CD4-positive, alpha-beta T cell treated with Interleukin-21 for 1 hour (primary cell): ENCODE measurements around the gene PCNX2.

Experiments used
- DNase-seq: peaks from one replicate; pipeline ENCODE4 v3.0.0-alpha.2; 2020

Gene PCNX2

DNA sequence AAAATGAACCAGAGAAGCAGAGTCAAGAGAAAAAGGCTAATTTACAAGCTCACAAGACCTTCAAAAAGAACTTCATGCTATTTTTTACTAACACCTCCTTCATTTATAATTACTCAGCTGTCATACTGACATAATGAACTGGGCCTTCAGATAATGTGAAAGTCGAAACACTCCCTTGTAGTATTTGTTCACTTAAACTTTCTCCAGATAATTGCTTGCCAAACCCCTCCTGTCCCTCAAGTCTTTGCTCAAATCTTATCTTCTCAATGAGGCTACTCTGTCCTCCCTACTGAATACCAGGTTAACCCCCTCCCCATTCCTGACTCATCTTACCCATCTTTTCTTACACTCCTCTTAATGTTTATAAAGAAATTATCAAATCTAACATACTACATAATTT lies 20.9 kb upstream of the PCNX2 start:
- no peak for DNase-seq

DNA sequence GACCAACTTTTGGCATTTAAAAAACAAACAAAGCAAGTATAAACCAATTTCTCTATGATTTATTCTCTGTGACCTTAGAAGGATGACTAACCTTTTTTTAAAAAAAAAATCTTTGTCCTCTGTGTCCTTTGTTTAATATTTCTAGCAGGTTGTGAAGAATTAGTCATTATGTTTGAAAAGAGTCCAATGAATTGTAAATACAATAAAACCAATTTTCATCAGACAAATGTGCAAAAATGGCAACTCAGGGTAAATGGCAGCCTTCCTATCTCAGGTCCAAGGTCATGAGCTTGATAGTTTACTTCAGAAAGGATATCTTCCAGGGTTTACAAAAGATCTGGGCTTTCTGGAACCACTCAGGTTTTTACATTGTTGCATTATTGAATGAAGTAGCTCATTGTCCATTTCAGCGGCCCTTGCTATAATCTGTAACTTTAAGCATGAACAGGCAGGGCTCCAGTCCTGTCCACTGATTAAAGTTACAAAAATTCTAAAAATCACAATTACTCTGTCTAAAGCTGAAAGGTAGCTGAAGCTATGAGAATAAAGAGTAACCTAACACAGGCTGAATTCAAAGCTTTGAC lies 20.3 kb upstream of the PCNX2 start:
- no peak for DNase-seq

DNA sequence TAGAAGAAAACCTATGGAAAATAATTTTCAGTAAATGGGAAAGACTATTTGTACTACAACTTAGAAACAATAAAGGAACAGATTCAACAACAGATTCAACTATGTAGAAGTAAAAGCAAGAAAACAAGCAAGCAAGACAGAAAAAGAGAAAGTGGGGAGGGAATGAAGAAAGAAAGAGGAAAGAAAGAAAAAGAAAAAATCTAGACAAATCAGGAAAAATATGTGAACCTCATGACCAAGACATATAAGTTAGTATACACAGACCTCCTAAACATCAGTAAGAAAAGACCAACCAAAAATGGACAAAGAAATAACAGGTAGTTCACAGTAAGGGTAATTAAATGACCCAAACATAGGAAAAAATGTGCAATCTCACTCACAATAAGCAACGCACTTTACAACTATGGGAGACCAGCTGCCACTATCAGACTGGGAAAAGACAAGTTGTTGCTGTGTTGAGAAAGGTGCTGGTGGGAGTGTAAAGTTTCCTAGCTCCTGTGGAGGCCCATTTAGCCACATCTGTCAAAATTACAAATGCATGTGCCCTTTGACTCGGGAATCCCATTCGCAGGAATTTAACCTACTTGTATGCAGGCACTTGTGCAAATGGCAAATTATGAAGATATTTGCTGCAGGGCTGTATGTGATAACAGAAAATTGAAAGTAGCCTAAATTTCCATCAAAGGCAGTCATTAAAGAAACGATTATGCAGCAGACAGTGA lies 18.1 kb upstream of the PCNX2 start:
- DNase-seq: no peak

DNA sequence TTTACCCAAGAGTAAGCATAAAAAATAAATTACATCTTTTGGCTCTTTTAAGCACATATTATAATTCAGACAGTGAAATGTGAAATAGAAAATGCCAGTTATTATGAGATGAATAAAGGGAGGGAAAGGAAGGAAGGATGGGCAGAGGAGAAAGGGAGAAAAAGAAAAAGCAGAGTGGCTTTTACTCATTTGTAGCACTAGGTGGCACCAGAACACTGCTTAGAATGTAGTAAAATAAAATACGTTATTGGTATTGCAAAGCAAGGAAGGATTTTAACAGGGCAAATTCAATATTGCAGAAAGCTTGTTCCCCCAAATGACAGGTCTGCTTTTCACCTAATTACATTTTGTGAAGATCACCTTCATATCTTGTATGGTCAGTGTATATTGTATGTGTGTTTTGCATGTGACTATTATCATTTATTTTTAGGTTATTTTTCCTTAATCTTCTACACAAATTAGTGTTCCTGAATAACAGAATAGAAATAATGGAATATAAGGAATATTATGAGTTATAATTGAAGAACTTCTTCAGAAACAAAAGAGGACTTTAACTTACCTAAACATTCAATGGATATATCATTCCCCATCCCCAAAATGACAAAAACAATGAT lies 9.1 kb upstream of the PCNX2 start:
- peak; percentile 53 for DNase-seq

DNA sequence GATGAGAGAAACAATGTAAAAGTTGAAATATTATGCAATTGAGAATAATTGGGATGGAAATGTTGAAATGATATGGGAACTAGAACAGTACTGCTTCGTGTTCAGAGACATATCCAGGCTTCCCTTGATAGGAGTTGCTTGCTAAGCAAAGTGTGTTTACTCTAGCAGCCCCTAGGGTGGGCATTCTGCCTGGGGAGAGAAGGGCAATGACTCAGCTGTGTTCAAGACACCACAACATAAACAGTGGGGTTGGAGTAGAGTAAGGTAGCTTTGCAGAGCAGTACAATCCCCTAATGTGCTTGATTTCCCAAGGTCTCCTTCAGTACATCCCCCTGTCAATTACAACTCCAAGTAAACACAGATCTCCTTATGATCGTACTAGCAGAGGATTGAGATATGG lies 4.8 kb upstream of the PCNX2 start:
- no peak for DNase-seq

DNA sequence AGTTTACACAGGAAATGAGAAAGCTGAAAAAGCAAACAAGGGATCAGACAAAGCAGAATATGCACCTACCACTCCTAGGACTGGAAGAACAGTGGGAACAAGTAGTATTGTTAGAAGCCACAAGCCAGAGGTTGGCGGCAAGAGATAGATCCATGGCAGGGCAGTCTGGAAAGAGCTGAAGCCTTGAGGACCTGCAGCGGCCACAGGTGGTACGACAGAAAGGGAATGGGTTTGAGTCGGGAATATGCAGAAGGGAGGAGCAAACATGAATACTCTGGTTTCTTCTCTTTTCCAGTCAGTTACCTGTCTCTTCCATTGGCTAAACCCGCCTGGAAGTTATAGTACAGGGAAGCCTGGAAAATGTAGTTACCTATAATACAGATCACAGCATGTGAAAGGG lies 3.9 kb upstream of the PCNX2 start:
- no peak for DNase-seq

DNA sequence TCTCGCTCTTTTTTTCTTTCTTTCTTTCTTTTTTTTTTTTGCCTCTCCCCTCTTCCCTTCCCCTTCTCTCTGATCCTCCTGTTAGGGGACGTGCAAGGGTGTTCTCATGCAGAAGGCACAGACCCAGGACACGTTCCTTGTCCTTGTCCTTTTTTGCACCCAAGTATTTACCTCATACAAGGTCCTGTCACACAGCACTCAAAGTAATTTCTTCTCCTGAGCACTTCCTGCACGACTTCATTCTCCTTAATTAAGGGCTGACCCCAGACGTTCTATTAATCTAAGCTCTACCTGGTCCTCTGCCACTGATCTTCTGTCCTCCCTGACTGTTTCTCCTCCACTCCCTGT lies 424 bp upstream of the PCNX2 start:
- no peak for DNase-seq

DNA sequence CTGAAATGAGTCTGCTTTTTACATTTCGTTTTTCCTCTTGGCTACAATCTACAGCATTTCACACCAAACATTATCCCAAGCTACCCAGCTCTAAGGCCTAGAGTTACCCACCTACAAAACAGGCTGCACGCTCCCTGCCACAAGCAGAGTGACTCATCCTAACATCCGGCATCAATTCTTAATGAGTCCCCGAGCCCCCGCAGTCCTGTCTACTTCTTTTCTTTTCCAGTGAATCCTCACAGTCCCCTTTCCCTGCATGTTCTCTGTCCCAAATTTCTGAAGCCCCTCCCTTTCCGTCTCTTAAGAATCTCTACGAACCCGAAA lies 650 bp downstream of the PCNX2 start:
- DNase-seq: peak; percentile 40

DNA sequence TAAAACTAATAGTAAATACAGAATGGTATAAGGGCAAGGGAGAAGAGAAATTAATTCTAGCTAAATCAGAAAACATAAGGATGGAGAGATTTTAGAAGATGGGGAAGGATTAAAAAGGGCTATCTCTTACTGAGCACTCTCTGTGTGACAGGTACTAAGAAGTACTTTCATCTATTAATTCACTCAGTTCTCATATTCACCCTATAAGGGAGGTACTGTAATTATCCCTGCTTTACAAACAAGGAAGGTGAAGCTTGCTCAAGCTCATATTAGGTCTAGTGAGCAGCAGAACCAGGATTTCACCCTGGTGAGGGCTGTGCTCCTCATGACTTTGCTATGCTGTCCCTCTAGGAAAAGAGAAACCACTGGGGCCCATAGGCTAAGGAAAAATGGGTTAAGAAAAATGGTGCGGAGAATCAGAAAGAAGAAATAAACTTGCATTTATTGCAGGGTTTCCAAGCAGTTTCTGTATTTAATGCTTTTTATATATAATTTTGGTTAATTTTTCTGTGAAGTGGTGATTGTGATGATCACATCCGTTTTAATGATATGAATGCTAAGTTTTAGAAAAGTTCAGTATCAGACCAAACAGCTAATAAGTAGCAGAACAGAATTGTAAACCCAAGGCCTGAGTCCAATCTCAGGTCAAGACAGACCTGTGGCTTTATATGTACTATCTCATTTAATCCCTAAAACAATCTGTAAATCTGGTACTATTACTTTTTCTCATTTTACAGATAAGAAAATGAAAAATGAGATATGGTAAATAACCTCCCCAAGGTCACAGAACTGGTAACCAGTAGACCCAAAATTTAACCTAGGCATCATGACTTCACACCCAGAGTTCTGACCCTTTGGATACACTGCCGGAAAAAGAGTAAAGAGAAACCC lies 1.7 kb downstream of the PCNX2 start:
- no peak for DNase-seq

DNA sequence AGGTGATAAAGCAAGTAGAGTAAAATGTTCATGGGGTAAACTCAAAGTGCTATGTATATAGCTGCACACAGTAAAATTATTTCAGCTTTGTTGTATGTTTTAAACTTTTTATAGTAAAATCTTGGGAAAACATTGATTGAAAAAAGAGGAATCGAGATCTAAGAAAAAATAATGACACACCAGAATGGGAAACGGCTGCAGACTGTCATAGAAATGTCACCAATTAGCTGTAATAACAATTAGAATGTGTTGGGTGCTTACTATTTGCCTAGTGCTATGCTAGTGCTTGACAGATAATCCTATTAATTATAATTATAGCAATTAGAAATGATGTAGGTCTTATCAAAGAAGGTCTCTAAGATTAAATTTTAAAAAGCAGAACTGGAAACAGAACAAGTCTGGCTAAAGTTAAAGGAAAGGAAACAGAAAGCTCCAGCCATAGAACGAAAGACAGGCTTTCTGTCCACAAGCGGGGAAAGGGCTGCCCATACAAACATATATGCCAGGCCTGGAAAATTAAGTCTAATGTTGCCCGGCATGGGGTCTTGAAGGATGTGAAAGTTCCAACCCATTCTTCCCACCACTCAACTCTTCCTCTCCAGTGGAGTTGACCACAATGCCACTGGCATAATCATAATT lies 5.0 kb downstream of the PCNX2 start:
- no peak for DNase-seq

DNA sequence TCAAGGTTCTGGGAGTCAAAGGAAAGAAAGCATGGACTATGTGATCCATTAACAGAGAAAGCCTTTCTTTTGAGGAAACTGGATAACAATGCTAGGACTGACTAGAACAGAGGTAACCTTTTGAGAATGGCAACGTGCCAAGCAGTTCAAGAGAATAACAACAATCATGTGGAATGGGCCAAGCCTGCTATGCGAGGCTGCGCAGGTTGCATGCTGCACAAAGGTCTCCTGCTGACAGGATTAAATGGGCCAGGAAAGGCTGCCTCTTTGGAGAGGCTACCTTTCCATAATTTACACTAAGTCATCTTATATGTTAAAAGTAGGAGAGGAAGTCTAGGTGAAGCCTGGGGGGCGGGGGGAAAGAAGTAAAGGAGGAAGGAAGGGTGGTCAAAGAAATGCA lies 5.8 kb downstream of the PCNX2 start:
- DNase-seq: no peak

DNA sequence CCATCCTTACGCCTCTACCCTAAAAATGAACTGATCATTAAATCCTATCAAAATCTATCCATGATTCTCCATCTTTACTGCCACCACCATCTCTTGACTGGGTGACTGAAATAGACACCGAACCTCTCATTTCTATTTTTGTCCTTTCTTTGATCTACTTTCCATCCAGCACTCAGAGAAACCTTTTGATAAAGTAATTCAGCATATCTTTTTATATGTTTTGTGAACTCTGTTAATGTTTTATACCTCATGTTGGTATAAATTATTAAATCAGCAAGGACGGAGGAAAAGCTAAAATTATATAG lies 13.0 kb downstream of the PCNX2 start:
- no peak for DNase-seq

DNA sequence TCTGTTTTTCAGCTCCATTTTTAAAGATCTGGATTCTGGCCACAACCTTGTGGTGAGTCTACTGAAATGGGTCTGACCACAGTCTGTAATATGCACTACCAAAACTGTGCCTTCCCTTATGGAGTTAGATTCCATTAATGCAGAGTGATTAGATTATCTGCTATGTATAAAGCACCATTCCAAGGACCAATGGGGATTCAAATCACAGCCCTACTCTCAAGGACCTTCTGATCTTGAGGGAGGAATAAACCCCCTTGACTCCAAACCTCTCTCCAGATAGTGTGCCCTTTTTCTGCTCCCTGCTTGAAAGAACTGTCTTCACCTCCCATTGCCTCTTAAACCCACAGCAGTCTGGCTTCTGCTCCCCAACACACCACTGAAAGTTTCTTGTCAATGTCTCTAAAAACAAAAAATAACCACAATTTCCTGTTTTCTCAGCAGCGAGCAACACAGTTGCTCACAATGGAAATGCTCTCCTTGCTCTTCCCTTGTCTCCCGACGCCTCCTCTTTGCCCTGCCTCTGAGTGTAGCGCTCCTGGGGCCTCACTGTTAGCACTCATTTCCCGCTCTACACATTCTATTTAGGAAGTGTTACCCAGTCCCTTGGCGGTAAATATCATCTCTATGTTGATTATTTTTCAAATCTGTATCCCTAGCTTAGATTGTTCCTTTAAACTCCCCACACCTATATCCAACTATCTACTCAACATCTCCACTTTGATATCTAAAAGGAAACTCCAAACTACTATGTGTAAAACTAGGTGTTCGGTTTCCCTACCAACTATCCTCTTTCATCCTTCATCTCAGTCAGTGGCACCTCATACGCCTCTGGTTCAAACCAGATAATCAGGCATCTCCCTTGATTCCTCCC lies 13.6 kb downstream of the PCNX2 start:
- DNase-seq: peak; percentile 39

DNA sequence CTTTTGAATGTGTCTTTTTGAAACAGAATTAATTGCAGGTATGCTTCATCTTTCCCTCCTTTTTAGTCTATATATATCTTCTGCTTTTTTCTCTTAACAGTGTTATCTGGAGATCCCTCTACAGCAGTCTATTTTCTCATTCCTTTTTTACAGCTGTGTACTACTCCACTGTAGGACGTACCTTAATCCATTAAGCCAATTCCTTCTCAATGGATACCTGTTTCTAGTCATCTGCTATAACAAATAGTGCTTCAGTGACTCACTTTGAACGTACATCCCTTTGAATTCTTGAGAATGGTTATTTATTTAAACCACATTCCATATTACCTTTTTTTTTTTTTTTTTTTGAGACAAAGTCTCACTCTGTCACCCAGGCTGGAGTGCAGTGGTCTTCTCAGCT lies 15.6 kb downstream of the PCNX2 start:
- no peak for DNase-seq

DNA sequence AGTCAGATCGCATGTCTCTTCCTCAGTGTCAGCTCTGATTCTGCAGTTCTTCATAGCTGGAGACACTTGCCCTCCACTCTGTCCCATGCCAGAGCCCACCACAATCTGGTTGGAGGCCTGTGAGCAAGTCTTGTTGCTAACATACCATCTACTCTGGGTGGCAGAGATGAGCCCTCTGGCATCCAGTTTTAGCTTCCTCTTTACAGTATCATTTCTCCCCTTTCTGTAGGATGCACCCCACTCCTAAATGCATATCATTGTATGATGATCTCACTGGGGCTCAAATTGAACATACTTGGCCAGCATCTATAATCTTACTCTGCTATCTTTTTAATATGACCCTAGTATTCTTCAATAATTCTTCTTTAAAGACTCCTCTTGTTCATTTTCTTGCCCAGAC lies 16.9 kb downstream of the PCNX2 start:
- DNase-seq: no peak

DNA sequence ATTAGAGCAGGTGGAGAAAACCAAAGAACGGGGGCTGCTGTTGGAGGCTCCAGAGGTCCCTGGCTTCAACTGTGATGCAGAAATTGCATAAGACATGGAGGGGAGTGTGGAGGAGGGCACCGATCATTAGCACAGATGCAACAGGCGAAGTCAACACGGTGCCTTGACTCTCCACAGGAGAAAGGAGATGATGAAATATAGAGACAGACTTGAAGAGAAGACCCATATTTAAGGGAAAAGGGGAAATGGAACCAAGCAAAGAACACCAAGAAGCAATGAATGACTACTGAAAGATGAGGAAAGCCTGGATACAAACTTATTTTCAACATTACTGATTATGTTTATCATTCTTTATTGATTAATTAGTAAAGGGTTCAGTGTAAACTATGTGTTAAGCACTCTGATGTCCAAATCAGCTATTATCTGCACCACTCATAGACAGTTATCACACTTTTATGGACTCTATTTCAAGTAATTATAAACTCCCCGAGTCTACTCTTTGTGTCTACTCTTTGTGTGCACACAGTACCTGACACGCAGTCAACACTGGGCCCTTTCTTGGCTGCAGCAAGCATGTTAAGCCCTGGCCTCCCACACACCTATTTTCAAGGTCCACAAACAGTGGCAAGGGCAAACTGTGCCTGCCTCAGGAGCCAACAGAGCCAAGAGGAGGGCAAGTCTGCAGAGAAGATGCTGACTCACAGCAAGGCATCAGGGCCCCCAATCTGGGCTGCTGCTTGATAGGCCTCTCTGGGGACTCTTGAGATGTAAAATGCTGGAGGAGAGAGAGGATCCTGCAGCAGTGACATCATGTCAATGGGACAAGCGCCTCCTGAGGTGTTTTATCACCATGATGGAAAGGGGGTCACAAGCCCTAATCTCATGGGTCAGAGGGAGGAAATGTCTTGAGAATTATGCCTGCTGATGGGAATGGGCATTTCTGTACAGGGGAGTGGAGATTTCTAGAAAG lies 17.6 kb downstream of the PCNX2 start:
- DNase-seq: no peak

DNA sequence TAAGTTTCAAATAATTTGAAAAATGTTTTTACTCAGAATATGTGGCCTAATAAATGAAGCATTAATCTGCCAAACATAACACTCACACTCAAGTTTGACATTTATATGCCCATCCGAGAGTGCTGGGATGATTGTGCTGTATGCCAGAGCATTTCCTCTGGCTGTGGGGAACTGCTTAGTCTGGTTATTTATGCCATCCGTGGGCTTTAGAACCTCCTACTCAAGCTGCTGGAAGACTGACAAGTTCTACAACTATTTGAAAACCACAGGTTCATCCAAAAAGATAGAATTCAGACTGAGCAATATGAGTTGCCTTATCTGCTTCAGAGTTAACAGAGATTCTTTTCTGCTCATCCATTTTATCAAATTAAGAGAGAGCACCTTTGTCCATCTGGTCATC lies 25.9 kb downstream of the PCNX2 start:
- no peak for DNase-seq

DNA sequence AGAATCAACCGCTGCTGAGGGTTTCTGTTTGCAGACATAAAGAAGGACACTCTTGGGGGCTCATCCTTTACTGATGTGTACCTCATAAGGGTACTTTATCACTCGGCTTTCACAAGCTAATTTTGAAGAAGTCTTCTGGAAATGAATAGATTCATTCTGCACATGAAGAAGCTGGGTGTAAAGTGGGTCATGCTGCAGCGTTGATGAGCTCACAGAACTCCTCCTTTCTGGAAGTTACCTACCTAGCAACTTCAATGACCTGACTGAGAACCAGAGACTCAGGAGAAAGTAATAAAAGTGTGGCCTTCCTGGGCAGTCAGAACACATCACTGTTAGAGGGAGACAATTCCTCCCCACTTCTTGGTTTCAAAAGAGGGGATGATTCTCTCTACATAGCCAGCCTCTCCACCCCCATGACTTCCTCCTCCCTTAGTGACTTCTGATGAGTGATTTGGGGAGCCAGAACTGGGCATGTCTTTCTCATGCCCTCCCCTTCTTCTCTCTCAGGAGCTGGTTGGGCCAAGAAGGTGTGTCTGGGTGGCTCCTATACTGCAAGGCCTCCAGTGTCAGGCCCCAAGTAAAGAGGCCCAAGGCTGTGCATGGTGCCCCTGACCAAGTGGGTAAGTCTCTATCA lies 27.0 kb downstream of the PCNX2 start:
- no peak for DNase-seq

DNA sequence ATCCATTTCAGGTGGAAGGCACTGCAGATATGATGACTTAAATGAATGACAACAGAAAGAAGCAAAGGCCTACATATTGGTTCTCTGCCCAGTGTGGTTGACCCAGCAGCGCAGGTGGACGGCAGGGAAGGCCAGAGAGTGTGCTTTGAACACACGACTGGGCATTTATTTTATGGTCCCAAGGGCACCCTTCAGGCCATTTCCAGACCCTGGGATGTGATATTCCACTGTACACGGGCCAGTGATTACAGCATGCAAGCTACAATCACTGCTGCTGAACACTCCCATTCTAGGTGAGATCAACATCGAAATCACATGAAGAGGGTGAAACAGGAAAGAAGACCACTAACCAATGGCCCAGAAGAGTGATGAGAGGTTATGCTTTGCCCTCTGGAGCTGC lies 33.8 kb downstream of the PCNX2 start:
- DNase-seq: no peak

DNA sequence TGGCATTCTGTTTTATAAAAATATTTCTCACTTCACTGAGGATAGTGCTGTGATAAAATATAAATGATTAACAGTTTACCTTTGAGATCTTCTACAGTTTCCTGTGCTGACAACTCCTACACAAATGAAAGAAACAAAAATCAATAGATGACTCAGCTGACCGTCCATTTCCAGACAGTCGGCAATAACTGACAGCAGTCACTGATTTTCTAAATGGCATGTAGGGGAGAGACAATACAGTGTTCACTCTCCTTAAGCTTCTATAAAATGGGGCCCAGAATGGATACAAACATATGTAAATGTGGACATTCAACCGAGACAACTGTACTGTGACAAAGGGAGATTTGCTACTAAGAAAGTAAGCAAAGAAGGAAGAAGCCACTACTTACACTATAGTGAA lies 34.3 kb downstream of the PCNX2 start:
- no peak for DNase-seq

DNA sequence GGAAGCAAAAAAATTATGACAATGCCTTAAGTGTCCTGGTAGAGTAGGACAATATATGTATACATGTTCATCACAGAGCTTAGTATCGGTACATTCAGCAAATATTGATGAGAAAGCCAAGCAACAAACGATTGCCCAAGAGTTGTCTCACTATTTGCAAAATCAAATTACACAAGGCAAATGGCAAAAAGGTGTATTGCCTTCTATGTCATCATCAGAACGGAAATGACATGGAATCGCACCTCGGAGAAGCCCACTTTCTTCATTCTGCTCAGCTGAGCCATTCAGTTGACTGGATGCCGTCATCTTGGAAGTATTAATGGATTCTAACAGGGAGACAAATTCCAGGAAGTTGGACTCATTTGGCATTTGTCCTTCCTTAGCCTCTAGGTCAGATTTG lies 37.7 kb downstream of the PCNX2 start:
- no peak for DNase-seq
